B cell (primary cell): ENCODE results near the gene DNMBP. TPM values are rescaled to one million over a fixed set of nuclear protein-coding genes. Genes with fewer than 3 reads are reported as not detected.

ENCODE experiments used
- ATAC-seq: fragments of 200-7000 bp; cut with Tn5 transposase; one replicate; pipeline ENCODE4 v1.10.0; 2021; ENCODE audit warnings: low read depth, mild to moderate bottlenecking, moderate number of reproducible peaks, moderate library complexity
- CTCF ChIA-PET: fragments of 350-600 bp; sonication (Branson Sonifier 250); formaldehyde crosslinking; loops from one replicate; lab custom pipeline; 2021; ENCODE audit warnings: antibody characterized with exemption, inconsistent platforms; lab: Charles Lee
- POLR2A ChIA-PET: fragments of 350-600 bp; sonication (Branson Sonifier 250); formaldehyde crosslinking; loops from one replicate; lab custom pipeline; 2021; ENCODE audit warnings: antibody characterized with exemption; lab: Charles Lee
- DNase-seq: peaks from one replicate; pipeline ENCODE4 v3.0.0; 2013
- H2AFZ ChIP-seq: 2 replicates; pipeline ENCODE4 v1.6.1; 2012; ENCODE audit warnings: mild to moderate bottlenecking, low read depth, low read length; ENCODE audit not compliant: insufficient read depth, poor library complexity, severe bottlenecking
- H3K27ac ChIP-seq, 2 donors: 1 replicate in 1 of 2; 2 replicates in 1 of 2; pipeline ENCODE4 v1.5.1; 2012 to 2013; ENCODE audit warnings: low read length in 2 of 2, mild to moderate bottlenecking in 2 of 2, moderate library complexity in 1 of 2
- H3K27me3 ChIP-seq, 4 experiments: fragments of 200-600 bp in 1 of 4; sonication (generic) in 1 of 4; replicated peaks in 1 of 4; 1 replicate in 2 of 4; 2 replicates in 2 of 4; pipeline versions ENCODE4 v1.6.1 to v1.7.0; 2013 to 2016; ENCODE audit warnings: low read length in 3 of 4, mild to moderate bottlenecking in 2 of 4, mixed read lengths in 1 of 4, moderate library complexity in 1 of 4; ENCODE audit not compliant: insufficient read depth in 4 of 4, control insufficient read depth in 3 of 4; ENCODE audit errors: control extremely low read depth in 1 of 4
- H3K36me3 ChIP-seq, 2 experiments: replicated peaks in 1 of 2; 1 replicate in 1 of 2; 2 replicates in 1 of 2; pipeline versions ENCODE4 v1.6.1 to v1.7.1; 2013; ENCODE audit warnings: low read length in 1 of 2; ENCODE audit not compliant: insufficient read depth in 2 of 2, control insufficient read depth in 1 of 2; ENCODE audit errors: control extremely low read depth in 1 of 2, extremely low read depth in 1 of 2
- H3K4me1 ChIP-seq, 2 donors: fragments of 200-600 bp in 1 of 2; sonication (generic) in 1 of 2; 1 replicate in 1 of 2; 2 replicates in 1 of 2; pipeline versions ENCODE4 v1.5.1 to v1.6.1; 2013 to 2017; ENCODE audit warnings: low read length in 2 of 2; ENCODE audit not compliant: control insufficient read depth in 2 of 2, insufficient read depth in 2 of 2
- H3K4me2 ChIP-seq: replicated peaks from 2 replicates; pipeline ENCODE3; 2012; ENCODE audit warnings: mild to moderate bottlenecking, low read depth, low read length; ENCODE audit not compliant: poor library complexity, severe bottlenecking
- H3K4me3 ChIP-seq, 5 experiments: fragments of 200-600 bp in 1 of 5; sonication (generic) in 1 of 5; 1 replicate in 3 of 5; 2 replicates in 2 of 5; pipeline versions ENCODE4 v1.5.1 to v1.7.0; 2011 to 2016; ENCODE audit warnings: low read length in 4 of 5, mild to moderate bottlenecking in 4 of 5, low read depth in 2 of 5, control low read depth in 1 of 5, moderate library complexity in 1 of 5; ENCODE audit not compliant: insufficient read depth in 1 of 5; ENCODE audit errors: control extremely low read depth in 1 of 5, extremely low read depth in 1 of 5
- H3K79me2 ChIP-seq: fragments of 200-600 bp; sonication (generic); one replicate; pipeline ENCODE4 v1.6.0; 2016; ENCODE audit warnings: low read length; ENCODE audit not compliant: control insufficient read depth, insufficient read depth
- H3K9ac ChIP-seq: fragments of 200-600 bp; sonication (generic); 2 replicates; pipeline ENCODE4 v1.6.1; 2017; ENCODE audit warnings: mild to moderate bottlenecking, low read length, moderate library complexity
- H3K9me3 ChIP-seq, 3 donors: one replicate each; pipeline versions ENCODE4 v1.6.1 to v1.7.1; 2013; ENCODE audit warnings: low read length in 2 of 3; ENCODE audit not compliant: control insufficient read depth in 2 of 3, insufficient read depth in 1 of 3; ENCODE audit errors: control extremely low read depth in 1 of 3
- H4K20me1 ChIP-seq: 2 replicates; pipeline ENCODE4 v1.6.0; 2012; ENCODE audit warnings: mild to moderate bottlenecking, low read length; ENCODE audit not compliant: insufficient read depth, control insufficient read depth, poor library complexity, severe bottlenecking
- H3K27ac Mint-ChIP-seq: one replicate; pipeline ENCODE4 v1.8.0; 2021; ENCODE audit warnings: mixed read lengths
- H3K27me3 Mint-ChIP-seq: one replicate; pipeline ENCODE4 v1.8.0; 2021; ENCODE audit warnings: mixed read lengths
- H3K4me1 Mint-ChIP-seq: one replicate; pipeline ENCODE4 v1.8.0; 2021; ENCODE audit warnings: mixed read lengths
- H3K4me3 Mint-ChIP-seq: one replicate; pipeline ENCODE4 v1.8.0; 2021; ENCODE audit warnings: mixed read lengths
- H3K9me3 Mint-ChIP-seq: one replicate; pipeline ENCODE4 v1.8.0; 2022; ENCODE audit warnings: mixed read lengths; ENCODE audit not compliant: insufficient read depth
- CTCF ChIP-seq: fragments of 200-600 bp; IDR thresholded peaks from one replicate; pipeline ENCODE4 v1.8.0; 2022; ENCODE audit warnings: antibody characterized with exemption, mild to moderate bottlenecking
- EZH2 ChIP-seq: IDR thresholded peaks from 2 replicates; pipeline ENCODE4 v1.6.1; 2012; ENCODE audit warnings: borderline replicate concordance, low read depth, mild to moderate bottlenecking, moderate library complexity, low read length; ENCODE audit not compliant: insufficient read depth, poor library complexity, severe bottlenecking
- WGBS: methylation state at CpG from one replicate; pipeline ENCODE4 v1.1.5; 2013; ENCODE audit warnings: missing lambda C conversion rate; ENCODE audit not compliant: insufficient coverage; 5-methylcytosine and 5-hydroxymethylcytosine counted together
- intact Hi-C: fragments of 100-400 bp; cut with micrococcal nuclease; formaldehyde crosslinking; loops from one replicate; pipeline ENCODE4 v1.10.0; 2022
- polyA plus RNA-seq: library from polyadenylated mRNA; depleted of rRNA; stranded (reverse); fragments of >200 nt; gene quantifications from 2 replicates; pipeline ENCODE4 v1.2.3, GENCODE V29; 2012
- total RNA-seq, 2 donors: library from RNA; stranded (reverse); fragments of 120-200 nt in 1 of 2; gene quantifications; 1 replicate in 1 of 2; 2 replicates in 1 of 2; pipeline versions ENCODE4 v1.2.3 to v1.2.4, GENCODE V29; 2013 to 2022

Gene DNMBP
- total and polyA plus RNA-seq, 2 donors (not counting 1 experiment from before 2014, with no cell fraction given): 12.8 to 22.6 TPM

DNA sequence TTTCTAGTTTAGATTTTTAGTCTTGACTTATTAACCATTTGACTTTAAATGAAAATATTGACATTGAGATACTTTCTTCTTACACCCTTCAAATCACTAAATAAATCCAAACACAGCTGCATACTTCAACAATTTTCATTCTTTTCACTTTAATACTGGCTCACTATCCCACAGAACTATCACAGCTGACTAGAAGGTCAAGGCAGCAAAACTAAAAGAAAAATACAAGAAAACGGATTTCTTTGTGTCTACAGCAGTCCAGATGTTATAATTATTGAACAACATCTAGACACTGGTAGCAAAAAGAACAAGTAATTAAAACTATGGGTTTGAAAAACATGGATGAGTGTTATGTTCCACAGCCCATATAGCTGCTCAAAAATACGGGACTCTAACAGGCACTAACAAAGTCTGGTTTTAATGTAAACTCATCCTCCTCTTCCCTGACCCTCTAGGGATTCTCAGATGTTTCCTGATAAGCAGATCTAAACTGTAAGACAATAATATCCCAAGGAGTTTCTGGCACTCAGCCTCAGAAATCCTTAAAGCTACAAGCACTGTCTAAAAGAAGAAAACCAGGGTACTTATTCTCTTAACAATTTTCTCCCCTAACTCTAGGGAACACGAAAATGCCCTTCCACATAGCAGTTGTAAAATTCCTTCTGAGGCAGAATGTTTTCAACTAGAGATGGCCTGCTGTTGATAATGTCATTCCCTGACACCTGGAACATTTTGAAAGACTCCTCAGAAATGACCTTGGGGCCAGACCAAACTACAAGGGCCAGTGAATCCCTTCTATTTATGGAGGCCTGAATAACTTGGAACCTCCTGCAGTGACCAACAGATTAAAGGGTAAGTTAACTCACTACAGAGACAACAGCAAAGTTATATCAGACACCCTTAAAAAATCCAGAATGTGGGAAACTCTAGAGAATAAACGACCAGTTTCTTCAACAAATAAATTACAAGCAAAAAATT lies 12.8 kb downstream of the DNMBP start:
- Histone ChIP-seq H3K4me2 (no peak overlapping the region), H2AFZ (no peak overlapping the region), H3K4me1 (peaks cover 26 to 32% of the 10 kb centered on the region in 2 donors), H3K27me3 (no peaks in the 10 kb centered on the region), H3K27ac (no peak overlapping the region), H3K4me3 (no peak overlapping the region), H4K20me1 (peaks cover 11% of the 10 kb centered on the region), H3K9me3 (peaks cover 0 to 4% (median 0%) of the 10 kb centered on the region in 3 donors), H3K36me3 (peaks cover 0 to 3% of the 10 kb centered on the region in 2 experiments), H3K79me2 (peaks cover 92% of the 10 kb centered on the region), H3K9ac (no peak overlapping the region)
- Mint-ChIP-seq H3K4me3 (no peak overlapping the region), H3K4me1 (peaks cover 56% of the 10 kb centered on the region), H3K27ac (peak overlapping the region; percentile 22), H3K9me3 (no peaks in the 10 kb centered on the region), H3K27me3 (no peaks in the 10 kb centered on the region)
- ChIA-PET CTCF (interaction anchor here (1.1 to 6.2 kb wide), 3 partner anchors 11 to 49 kb away, joined by 3 to 75 read pairs (median 6); partner anchors contain the start of gene DNMBP), POLR2A (interaction anchor here (0.7 kb wide), 1 partner anchor 13 kb away, joined by 9 read pairs; no protein-coding TSS in a partner anchor)
- no peak for TF ChIP-seq EZH2
- TF ChIP-seq CTCF: no peak
- DNase-seq (no peak), ATAC-seq (no peak)
- WGBS: 100% methylated on average over 1 of the region's 4 CpGs
- intact Hi-C loops: no loop called here
